SU-DHL-6 (cell line): Measurements from ENCODE around the gene OMP.

Source experiments
- EZH2phosphoT487 ChIP-seq: fragments of 200-600 bp; sonication (generic), shearing (Covaris generic); conservative IDR thresholded peaks from 2 replicates; pipeline ENCODE4 v1.6.1; 2018; ENCODE audit warnings: mild to moderate bottlenecking, antibody characterized with exemption, low read length, moderate library complexity, mixed read lengths
- TF ChIP-seq, protein P1 (sequence below): fragments of 200-600 bp; sonication (generic); IDR thresholded peaks from one replicate; pipeline ENCODE4 v1.5.1; 2017; ENCODE audit warnings: antibody characterized with exemption, mild to moderate bottlenecking, low read length, moderate library complexity; ENCODE audit not compliant: insufficient read depth, poor library complexity, severe bottlenecking

DNA sequence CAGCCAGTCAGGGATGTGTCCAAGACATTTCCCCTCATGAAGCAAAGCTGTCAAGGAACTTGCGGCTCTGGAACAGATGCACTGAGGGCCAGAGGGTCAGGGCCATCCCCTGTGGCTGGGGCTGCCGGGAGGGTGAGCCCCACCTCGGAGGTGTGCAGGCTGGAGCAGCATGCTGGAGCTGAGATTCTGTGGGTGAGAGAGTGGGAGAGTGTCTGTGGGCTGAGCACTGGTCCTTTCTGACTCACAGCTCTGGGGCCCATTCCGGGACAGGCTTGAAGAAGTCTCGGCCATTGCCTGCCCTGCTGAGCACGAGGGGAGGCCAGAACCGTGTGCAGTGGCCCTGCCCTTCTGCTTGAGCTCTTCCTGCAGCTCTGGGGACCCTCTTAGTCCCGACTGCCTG is 2.1 kb downstream of the OMP start:
- TF ChIP-seq EZH2phosphoT487, result no peak
- TF ChIP-seq, protein P1, sequence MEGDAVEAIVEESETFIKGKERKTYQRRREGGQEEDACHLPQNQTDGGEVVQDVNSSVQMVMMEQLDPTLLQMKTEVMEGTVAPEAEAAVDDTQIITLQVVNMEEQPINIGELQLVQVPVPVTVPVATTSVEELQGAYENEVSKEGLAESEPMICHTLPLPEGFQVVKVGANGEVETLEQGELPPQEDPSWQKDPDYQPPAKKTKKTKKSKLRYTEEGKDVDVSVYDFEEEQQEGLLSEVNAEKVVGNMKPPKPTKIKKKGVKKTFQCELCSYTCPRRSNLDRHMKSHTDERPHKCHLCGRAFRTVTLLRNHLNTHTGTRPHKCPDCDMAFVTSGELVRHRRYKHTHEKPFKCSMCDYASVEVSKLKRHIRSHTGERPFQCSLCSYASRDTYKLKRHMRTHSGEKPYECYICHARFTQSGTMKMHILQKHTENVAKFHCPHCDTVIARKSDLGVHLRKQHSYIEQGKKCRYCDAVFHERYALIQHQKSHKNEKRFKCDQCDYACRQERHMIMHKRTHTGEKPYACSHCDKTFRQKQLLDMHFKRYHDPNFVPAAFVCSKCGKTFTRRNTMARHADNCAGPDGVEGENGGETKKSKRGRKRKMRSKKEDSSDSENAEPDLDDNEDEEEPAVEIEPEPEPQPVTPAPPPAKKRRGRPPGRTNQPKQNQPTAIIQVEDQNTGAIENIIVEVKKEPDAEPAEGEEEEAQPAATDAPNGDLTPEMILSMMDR, result no peak
